ENCODE measurements around the gene TENM3. TPM values are rescaled to one million over a fixed set of nuclear protein-coding genes. Genes with fewer than 3 reads are reported as not detected.

The TENM3 gene
- total RNA-seq, 2 donors from 2014 or later, result 39.5 to 51.9 TPM

DNA sequence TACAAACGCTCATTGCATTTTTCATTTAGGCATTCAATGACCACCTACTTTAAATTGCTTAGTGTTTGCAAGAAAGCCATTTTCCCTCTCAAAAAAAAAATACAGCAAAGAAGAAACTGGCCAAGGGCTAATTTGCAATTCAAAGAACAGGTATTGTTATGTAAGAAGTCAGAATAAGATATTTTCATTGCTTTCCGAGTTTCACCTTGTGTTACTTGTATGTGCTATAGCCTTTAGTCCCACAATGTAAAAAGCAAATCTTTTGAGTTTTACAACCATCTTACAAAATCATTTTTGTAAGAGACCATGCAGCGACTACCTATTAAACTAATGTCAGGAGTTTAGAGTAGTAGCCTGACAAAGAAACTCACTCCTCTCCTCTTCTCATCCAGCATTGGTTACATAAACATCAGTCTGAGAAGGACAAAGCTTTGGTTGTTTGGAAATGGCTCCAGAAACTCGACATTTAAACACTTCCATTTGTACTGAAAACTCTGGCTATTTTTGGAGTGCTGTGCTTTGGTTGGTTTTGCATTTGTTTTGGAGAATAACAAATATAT is 15.3 kb downstream of the TENM3 start:
- H3K27me3 Mint-ChIP-seq (ENCODE audit: insufficient read depth), result peaks cover 2% of the 10 kb centered on the region
- H3K4me1 Mint-ChIP-seq, result peaks cover 13% of the 10 kb centered on the region
- no peak for DNase-seq
- H3K27ac Mint-ChIP-seq, result no peak overlapping the region
- TF ChIP-seq, protein P1, sequence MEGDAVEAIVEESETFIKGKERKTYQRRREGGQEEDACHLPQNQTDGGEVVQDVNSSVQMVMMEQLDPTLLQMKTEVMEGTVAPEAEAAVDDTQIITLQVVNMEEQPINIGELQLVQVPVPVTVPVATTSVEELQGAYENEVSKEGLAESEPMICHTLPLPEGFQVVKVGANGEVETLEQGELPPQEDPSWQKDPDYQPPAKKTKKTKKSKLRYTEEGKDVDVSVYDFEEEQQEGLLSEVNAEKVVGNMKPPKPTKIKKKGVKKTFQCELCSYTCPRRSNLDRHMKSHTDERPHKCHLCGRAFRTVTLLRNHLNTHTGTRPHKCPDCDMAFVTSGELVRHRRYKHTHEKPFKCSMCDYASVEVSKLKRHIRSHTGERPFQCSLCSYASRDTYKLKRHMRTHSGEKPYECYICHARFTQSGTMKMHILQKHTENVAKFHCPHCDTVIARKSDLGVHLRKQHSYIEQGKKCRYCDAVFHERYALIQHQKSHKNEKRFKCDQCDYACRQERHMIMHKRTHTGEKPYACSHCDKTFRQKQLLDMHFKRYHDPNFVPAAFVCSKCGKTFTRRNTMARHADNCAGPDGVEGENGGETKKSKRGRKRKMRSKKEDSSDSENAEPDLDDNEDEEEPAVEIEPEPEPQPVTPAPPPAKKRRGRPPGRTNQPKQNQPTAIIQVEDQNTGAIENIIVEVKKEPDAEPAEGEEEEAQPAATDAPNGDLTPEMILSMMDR (conservative IDR thresholded peaks at IDR 0.05), result no peak
- Histone ChIP-seq H3K27me3 (ENCODE audit: control insufficient read depth, insufficient read depth, low read length, poor library complexity, severe bottlenecking) (no peaks in the 10 kb centered on the region), H3K27ac (ENCODE audit: low read depth, low read length) (no peak overlapping the region), H3K9ac (ENCODE audit: extremely low read depth, low read length, poor library complexity, severe bottlenecking) (no peak overlapping the region), H3K4me1 (ENCODE audit: control insufficient read depth, insufficient read depth, low read length) (no peaks in the 10 kb centered on the region), H3K36me3 (ENCODE audit: control insufficient read depth, insufficient read depth, low read length) (no peaks in the 10 kb centered on the region), H3K9me3 (ENCODE audit: control insufficient read depth, low read length) (peaks cover 10% of the 10 kb centered on the region), H3K4me3 (ENCODE audit: low read length) (no peak overlapping the region)
- H3K36me3 Mint-ChIP-seq (ENCODE audit: low read depth), result no peaks in the 10 kb centered on the region
- H3K9me3 Mint-ChIP-seq, result no peaks in the 10 kb centered on the region
- 54% methylated on average over 4 of the region's 4 CpGs; no CpG with 5 or more reads in 1 of the 2 experiments for WGBS, 2 experiments (ENCODE audit: insufficient coverage in 1 of 2, insufficient read length in 1 of 2)
- no peak overlapping the region for H3K4me3 Mint-ChIP-seq

DNA sequence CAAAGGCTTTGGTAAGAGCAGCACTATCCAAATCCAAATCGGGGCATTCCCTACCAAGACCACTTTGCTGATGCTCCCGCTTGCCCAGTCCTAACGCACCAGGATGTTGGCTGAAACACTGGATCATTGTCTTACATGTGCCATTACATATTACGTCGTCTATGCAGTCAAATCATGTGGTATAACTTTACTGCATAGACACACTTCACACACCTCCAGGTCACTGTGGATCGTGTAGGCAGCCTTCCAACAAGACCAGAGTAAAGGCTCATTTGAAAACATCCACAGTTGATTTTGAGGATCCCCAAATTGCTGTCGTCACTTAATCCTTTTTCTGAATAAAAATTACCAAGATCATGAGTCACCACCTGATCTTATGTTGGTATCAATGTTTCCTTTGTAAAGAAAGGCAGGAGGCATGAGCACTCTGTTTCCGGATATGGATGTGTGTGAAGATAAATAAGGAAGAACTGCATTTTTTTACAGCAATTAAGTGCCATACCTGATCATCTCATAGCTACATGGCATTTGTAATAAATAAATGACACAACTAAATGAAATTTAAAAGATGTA is 18.5 kb downstream of the TENM3 start:
- Histone ChIP-seq H3K9ac (ENCODE audit: extremely low read depth, low read length, poor library complexity, severe bottlenecking) (no peak overlapping the region), H3K4me3 (ENCODE audit: low read length) (no peak overlapping the region), H3K9me3 (ENCODE audit: control insufficient read depth, low read length) (peaks cover 29% of the 10 kb centered on the region), H3K36me3 (ENCODE audit: control insufficient read depth, insufficient read depth, low read length) (no peaks in the 10 kb centered on the region), H3K27me3 (ENCODE audit: control insufficient read depth, insufficient read depth, low read length, poor library complexity, severe bottlenecking) (no peaks in the 10 kb centered on the region), H3K4me1 (ENCODE audit: control insufficient read depth, insufficient read depth, low read length) (no peaks in the 10 kb centered on the region), H3K27ac (ENCODE audit: low read depth, low read length) (no peak overlapping the region)
- whole genome bisulfite sequencing, 2 experiments (ENCODE audit: insufficient coverage in 1 of 2, insufficient read length in 1 of 2), result 93 to 100% methylated on average over 7 to 8 of the region's 8 CpGs
- TF ChIP-seq, protein P1 (conservative IDR thresholded peaks at IDR 0.05), result no peak
- H3K9me3 Mint-ChIP-seq, result peaks cover 3% of the 10 kb centered on the region
- no peaks in the 10 kb centered on the region for H3K36me3 Mint-ChIP-seq (ENCODE audit: low read depth)
- H3K4me3 Mint-ChIP-seq, result no peak overlapping the region
- no peaks in the 10 kb centered on the region for H3K27me3 Mint-ChIP-seq (ENCODE audit: insufficient read depth)
- no peak for DNase-seq
- no peak overlapping the region for H3K27ac Mint-ChIP-seq
- peaks cover 1% of the 10 kb centered on the region for H3K4me1 Mint-ChIP-seq

DNA sequence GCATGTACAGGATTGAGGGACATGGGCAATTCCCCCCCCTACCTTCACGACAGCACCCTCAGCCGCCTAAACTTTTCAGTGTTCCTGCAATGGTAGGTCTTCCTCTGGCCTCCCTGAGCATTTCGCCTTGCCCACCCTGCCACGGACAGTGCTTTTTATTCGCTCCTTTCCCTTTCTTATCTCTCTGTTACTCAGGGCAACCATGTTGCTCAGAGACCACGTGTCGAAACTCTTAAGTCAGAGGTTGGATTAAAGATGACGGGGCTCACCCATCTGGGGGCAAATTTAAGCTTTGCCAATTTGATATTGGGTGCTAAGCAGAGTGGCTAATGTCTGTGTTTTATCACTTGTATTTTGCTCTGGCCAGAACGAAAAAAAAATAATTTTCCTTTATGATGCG is 20.4 kb downstream of the TENM3 start:
- H3K9ac ChIP-seq (ENCODE audit: extremely low read depth, low read length, poor library complexity, severe bottlenecking), result no peak overlapping the region
- H3K36me3 Mint-ChIP-seq (ENCODE audit: low read depth), result no peaks in the 10 kb centered on the region
- H3K36me3 ChIP-seq (ENCODE audit: control insufficient read depth, insufficient read depth, low read length), result no peaks in the 10 kb centered on the region
- no peaks in the 10 kb centered on the region for H3K27me3 ChIP-seq (ENCODE audit: control insufficient read depth, insufficient read depth, low read length, poor library complexity, severe bottlenecking)
- H3K4me3 Mint-ChIP-seq, result no peak overlapping the region
- H3K4me1 ChIP-seq (ENCODE audit: control insufficient read depth, insufficient read depth, low read length), result no peaks in the 10 kb centered on the region
- no peak overlapping the region for H3K27ac Mint-ChIP-seq
- H3K4me1 Mint-ChIP-seq, result no peaks in the 10 kb centered on the region
- no peak for DNase-seq
- H3K9me3 Mint-ChIP-seq, result peaks cover 11% of the 10 kb centered on the region
- no peak overlapping the region for H3K27ac ChIP-seq (ENCODE audit: low read depth, low read length)
- TF ChIP-seq, protein P1 (conservative IDR thresholded peaks at IDR 0.05), result no peak
- peaks cover 37% of the 10 kb centered on the region for H3K9me3 ChIP-seq (ENCODE audit: control insufficient read depth, low read length)
- WGBS, 2 experiments (ENCODE audit: insufficient coverage in 1 of 2, insufficient read length in 1 of 2), result 90 to 95% methylated on average over 8 to 10 of the region's 10 CpGs
- no peak overlapping the region for H3K4me3 ChIP-seq (ENCODE audit: low read length)
- H3K27me3 Mint-ChIP-seq (ENCODE audit: insufficient read depth), result no peaks in the 10 kb centered on the region

Measured in endodermal cell (in vitro differentiated cells).